CD4-positive, alpha-beta T cell (primary cell): ENCODE results near the gene OR2T3. TPM values are rescaled to one million over a fixed set of nuclear protein-coding genes. Genes with fewer than 3 reads are reported as not detected.
"Not testable (repeated sequence)": the region's sequence is repeated elsewhere in the genome, so short reads cannot be mapped to it uniquely, and the experiment has no call there.

Experiments used
- ATAC-seq: fragments of 200-7000 bp; cut with Tn5 transposase; one replicate; pipeline ENCODE4 v1.10.0; 2022; ENCODE audit warnings: mild to moderate bottlenecking; ENCODE audit not compliant: poor library complexity
- CTCF ChIA-PET: fragments of 350-600 bp; sonication (Branson Sonifier 250); formaldehyde crosslinking; loops from one replicate; lab custom pipeline; 2021; ENCODE audit warnings: antibody characterized with exemption, inconsistent platforms; lab: Charles Lee
- POLR2A ChIA-PET: fragments of 350-600 bp; sonication (Branson Sonifier 250); formaldehyde crosslinking; loops from one replicate; lab custom pipeline; 2021; ENCODE audit warnings: antibody characterized with exemption, inconsistent platforms; lab: Charles Lee
- DNase-seq, 14 experiments: peaks; one replicate each; pipeline ENCODE4 v3.0.0-alpha.2; 2013 to 2020; ENCODE audit warnings: mixed read lengths in 2 of 14
- H3K27ac ChIP-seq, 2 donors: one replicate each; pipeline versions ENCODE4 v1.5.1 to v1.7.0; 2013; ENCODE audit warnings: low read length in 2 of 2, low read depth in 1 of 2, mild to moderate bottlenecking in 1 of 2
- H3K27me3 ChIP-seq, 2 experiments: 1 replicate in 1 of 2; 2 replicates in 1 of 2; pipeline versions ENCODE4 v1.6.1 to v1.7.0; 2013; ENCODE audit warnings: low read length in 2 of 2, control low read depth in 1 of 2, mild to moderate bottlenecking in 1 of 2, moderate library complexity in 1 of 2; ENCODE audit not compliant: insufficient read depth in 2 of 2, control insufficient read depth in 1 of 2
- H3K36me3 ChIP-seq: one replicate; pipeline ENCODE4 v1.6.1; 2013; ENCODE audit warnings: low read length, control low read depth; ENCODE audit not compliant: insufficient read depth
- H3K4me1 ChIP-seq: one replicate; pipeline ENCODE4 v1.6.1; 2013; ENCODE audit warnings: low read length, control low read depth; ENCODE audit not compliant: insufficient read depth
- H3K4me3 ChIP-seq: one replicate; pipeline ENCODE4 v1.5.1; 2013; ENCODE audit warnings: mild to moderate bottlenecking, low read length, moderate library complexity
- H3K9me3 ChIP-seq, 2 experiments: 1 replicate in 1 of 2; 2 replicates in 1 of 2; pipeline versions ENCODE4 v1.6.1 to v1.7.0; 2013; ENCODE audit warnings: low read length in 2 of 2, mild to moderate bottlenecking in 2 of 2, control low read depth in 1 of 2, moderate library complexity in 1 of 2; ENCODE audit not compliant: control insufficient read depth in 1 of 2, insufficient read depth in 1 of 2
- H3K27ac Mint-ChIP-seq: one replicate; pipeline ENCODE4 v1.8.0; 2020; ENCODE audit warnings: mixed read lengths
- H3K27me3 Mint-ChIP-seq: one replicate; pipeline ENCODE4 v1.8.0; 2021; ENCODE audit warnings: mixed read lengths
- H3K36me3 Mint-ChIP-seq: one replicate; pipeline ENCODE4 v1.8.0; 2021; ENCODE audit warnings: low read depth, mixed read lengths
- H3K4me1 Mint-ChIP-seq: one replicate; pipeline ENCODE4 v1.8.0; 2021; ENCODE audit warnings: low read depth, mixed read lengths
- H3K4me3 Mint-ChIP-seq: one replicate; pipeline ENCODE4 v1.8.0; 2020; ENCODE audit warnings: mild to moderate bottlenecking, mixed read lengths
- H3K9me3 Mint-ChIP-seq: one replicate; pipeline ENCODE4 v1.8.0; 2020; ENCODE audit warnings: mixed read lengths
- intact Hi-C, 2 experiments: fragments of 100-400 bp; cut with DNase I in 1 of 2; cut with micrococcal nuclease in 1 of 2; formaldehyde crosslinking; loops; one replicate each; pipeline versions ENCODE4 v1.15.1 to v1.9.0; 2023 to 2025; cut with DNase I, micrococcal nuclease
- total RNA-seq, 174 experiments: library from RNA in 2 of 174; stranded (reverse) in 2 of 174; gene quantifications; one replicate each; pipeline ENCODE4 v1.2.3 and lab custom pipeline; 2021 to 2026
- TF ChIP-seq, protein P1 (sequence below): fragments of 200-600 bp; IDR thresholded peaks from one replicate; pipeline ENCODE4 v1.8.0; 2022; ENCODE audit warnings: antibody characterized with exemption, mild to moderate bottlenecking

OR2T3 gene
- total RNA-seq, 2 experiments from 2014 or later: not detected

DNA sequence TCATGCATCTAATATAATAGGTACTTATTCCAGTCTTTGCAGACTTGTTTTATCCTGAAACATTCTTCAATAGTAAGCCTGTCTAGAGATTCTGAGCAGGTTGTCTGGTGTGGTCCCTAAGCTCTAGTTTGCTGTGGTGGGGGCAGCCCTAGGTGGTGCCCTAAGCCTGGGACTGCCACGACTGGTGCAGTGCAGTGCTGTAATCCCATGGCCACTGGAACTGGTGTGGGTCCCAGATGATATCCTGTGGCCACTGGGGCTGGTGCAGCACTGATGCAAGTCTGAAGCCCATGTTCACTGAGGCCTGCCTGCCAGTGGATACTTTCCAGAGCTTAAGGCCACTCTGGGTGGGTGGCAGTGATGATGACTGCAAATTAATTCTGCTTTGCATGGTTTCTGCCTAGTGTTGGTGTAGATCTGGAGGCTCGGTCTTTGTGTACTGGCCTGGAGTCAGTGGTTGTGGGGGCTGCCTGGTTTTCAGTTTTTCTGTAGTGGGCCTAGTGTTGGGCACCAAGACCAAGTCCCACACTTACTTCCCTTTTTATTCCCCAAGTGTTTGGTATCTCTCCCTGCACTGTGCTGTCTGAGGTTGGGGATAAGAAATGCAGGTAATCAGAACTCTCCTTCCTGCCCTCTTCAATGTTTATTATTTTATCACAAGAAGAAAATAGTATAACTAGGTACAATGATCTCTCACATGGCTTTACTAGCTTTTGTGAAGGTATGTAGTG is 27.3 kb downstream of the OR2T3 start:
- POLR2A ChIA-PET, H3K4me3 Mint-ChIP-seq, H3K36me3 ChIP-seq, H3K36me3 Mint-ChIP-seq, DNase-seq, H3K4me1 Mint-ChIP-seq, H3K4me3 ChIP-seq, H3K27me3 Mint-ChIP-seq, ATAC-seq, H3K27ac Mint-ChIP-seq, H3K27me3 ChIP-seq, H3K9me3 ChIP-seq, H3K27ac ChIP-seq, CTCF ChIA-PET, H3K4me1 ChIP-seq, H3K9me3 Mint-ChIP-seq, intact Hi-C loops: not testable (repeated sequence)

DNA sequence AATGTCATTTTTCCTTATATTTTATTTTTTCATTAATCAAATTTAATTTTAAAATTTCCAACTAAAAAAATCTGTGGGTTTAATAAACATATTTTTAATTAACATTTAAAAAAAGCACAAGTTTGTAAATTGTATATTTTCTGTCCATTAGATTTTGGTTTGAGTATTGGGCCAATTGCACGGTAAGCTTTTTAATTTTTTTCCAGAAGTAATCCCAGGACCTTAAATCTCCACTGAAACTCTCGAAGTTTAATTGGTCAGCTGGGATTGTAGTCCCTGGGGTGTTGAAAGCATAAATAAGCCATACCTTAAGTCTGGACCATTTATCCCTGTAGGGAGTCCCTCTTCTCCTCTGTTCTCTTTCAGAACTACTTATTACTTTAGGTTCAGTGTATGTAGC is 34.6 kb downstream of the OR2T3 start, which contains the start of gene OR2G6:
Gene OR2G6, plus strand, starts transcription at position 301 of the 400 bp plus-strand sequence. CDS start 13,574 bp downstream, outside the sequence.
- H3K36me3 ChIP-seq, H3K4me3 ChIP-seq, H3K27ac ChIP-seq, ATAC-seq, H3K9me3 Mint-ChIP-seq, H3K4me3 Mint-ChIP-seq, H3K27me3 Mint-ChIP-seq, POLR2A ChIA-PET, DNase-seq, H3K4me1 ChIP-seq, CTCF ChIA-PET, H3K9me3 ChIP-seq, H3K27ac Mint-ChIP-seq, H3K27me3 ChIP-seq, H3K4me1 Mint-ChIP-seq, H3K36me3 Mint-ChIP-seq, intact Hi-C loops: not testable (repeated sequence)

DNA sequence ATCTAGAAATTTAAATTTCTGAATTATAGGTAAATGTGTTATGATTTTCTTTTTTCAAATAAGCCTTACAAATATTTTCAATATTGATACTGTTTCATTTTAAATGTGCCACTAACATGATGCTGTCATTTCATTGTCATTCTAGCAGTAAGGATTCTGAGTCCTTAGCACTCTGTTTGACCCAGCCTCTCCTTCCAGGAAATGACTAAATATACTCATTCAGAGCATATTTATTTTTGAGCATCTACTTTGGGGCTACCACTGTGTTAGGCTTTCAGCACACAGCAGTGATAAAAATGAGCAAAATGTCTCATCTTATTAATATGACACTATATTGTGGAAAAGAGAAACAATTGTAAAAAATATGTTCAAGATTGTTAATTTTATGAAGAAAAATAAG is 37.1 kb downstream of the OR2T3 start:
- POLR2A ChIA-PET, H3K27me3 ChIP-seq, H3K36me3 Mint-ChIP-seq, H3K27me3 Mint-ChIP-seq, H3K27ac ChIP-seq, H3K9me3 Mint-ChIP-seq, DNase-seq, H3K4me3 Mint-ChIP-seq, intact Hi-C loops, H3K36me3 ChIP-seq, H3K9me3 ChIP-seq, H3K4me1 Mint-ChIP-seq, ATAC-seq, CTCF ChIA-PET, H3K27ac Mint-ChIP-seq, H3K4me3 ChIP-seq, H3K4me1 ChIP-seq: not testable (repeated sequence)

DNA sequence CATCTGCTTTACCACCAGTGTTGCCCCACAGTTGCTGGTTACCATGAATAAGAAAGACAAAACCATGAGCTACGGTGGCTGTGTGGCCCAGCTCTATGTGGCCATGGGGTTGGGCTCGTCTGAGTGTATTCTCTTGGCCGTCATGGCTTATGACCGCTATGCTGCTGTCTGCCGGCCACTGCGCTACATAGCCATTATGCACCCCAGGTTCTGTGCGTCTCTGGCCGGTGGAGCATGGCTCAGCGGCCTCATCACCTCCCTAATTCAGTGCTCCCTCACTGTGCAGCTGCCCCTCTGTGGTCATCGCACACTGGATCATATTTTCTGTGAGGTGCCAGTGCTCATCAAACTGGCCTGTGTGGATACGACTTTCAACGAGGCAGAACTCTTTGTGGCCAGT is 48.7 kb downstream of the OR2T3 start:
- POLR2A ChIA-PET: no interaction called here
- intact Hi-C loops: loop anchor here in 1 of 2 experiments (10.0 kb wide), 1 partner anchor 73 kb away; the partner anchor contains the start of gene OR2T10

More for the DNA sequence above, 48.7 kb downstream of the OR2T3 start:
- H3K4me1 Mint-ChIP-seq: no peaks in the 10 kb centered on the region
- Histone ChIP-seq H3K36me3 (no peaks in the 10 kb centered on the region), H3K27me3 (peaks cover 0 to 2% of the 10 kb centered on the region in 2 experiments), H3K27ac (no peak overlapping the region), H3K9me3 (peaks cover 0 to 6% of the 10 kb centered on the region in 2 experiments), H3K4me1 (no peaks in the 10 kb centered on the region), H3K4me3 (no peak overlapping the region)
- H3K9me3 Mint-ChIP-seq: peaks cover 3% of the 10 kb centered on the region
- ATAC-seq (no peak), DNase-seq (no peak)
- H3K4me3 Mint-ChIP-seq: no peak overlapping the region
- H3K27me3 Mint-ChIP-seq: peaks cover 6% of the 10 kb centered on the region
- TF ChIP-seq, protein P1, sequence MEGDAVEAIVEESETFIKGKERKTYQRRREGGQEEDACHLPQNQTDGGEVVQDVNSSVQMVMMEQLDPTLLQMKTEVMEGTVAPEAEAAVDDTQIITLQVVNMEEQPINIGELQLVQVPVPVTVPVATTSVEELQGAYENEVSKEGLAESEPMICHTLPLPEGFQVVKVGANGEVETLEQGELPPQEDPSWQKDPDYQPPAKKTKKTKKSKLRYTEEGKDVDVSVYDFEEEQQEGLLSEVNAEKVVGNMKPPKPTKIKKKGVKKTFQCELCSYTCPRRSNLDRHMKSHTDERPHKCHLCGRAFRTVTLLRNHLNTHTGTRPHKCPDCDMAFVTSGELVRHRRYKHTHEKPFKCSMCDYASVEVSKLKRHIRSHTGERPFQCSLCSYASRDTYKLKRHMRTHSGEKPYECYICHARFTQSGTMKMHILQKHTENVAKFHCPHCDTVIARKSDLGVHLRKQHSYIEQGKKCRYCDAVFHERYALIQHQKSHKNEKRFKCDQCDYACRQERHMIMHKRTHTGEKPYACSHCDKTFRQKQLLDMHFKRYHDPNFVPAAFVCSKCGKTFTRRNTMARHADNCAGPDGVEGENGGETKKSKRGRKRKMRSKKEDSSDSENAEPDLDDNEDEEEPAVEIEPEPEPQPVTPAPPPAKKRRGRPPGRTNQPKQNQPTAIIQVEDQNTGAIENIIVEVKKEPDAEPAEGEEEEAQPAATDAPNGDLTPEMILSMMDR: no peak
- no peaks in the 10 kb centered on the region for H3K36me3 Mint-ChIP-seq
- no peak overlapping the region for H3K27ac Mint-ChIP-seq
- CTCF ChIA-PET: no interaction called here

Other genes starting within 250 kb of the OR2T3 start
- not detected for gene OR2M4, start 241.9 kb upstream of the OR2T3 start, total RNA-seq
- under 1 TPM in 1 of 2 experiments, not detected in 1; 0.25 TPM for gene OR2T33, start 195.4 kb upstream of the OR2T3 start, total RNA-seq
- gene OR2T12, start 169.9 kb upstream of the OR2T3 start, total RNA-seq: not detected
- gene OR2M7, start 148.8 kb upstream of the OR2T3 start, total RNA-seq: not detected
- not detected for gene OR14C36, start 124.6 kb upstream of the OR2T3 start, total RNA-seq
- not detected for gene OR2T4, start 111.7 kb upstream of the OR2T3 start, total RNA-seq
- gene OR2T6, start 97.6 kb upstream of the OR2T3 start, total RNA-seq: not detected
- not detected for gene OR2T1, start 70.3 kb upstream of the OR2T3 start, total RNA-seq
- gene OR2T2, start 27.7 kb upstream of the OR2T3 start, total RNA-seq: not detected
- gene OR2T5, start 15.2 kb downstream of the OR2T3 start, total RNA-seq: not detected
- not detected for gene OR2G6, start 34.7 kb downstream of the OR2T3 start, total RNA-seq
- gene OR2T29, start 89.4 kb downstream of the OR2T3 start, total RNA-seq: not detected
- not detected for gene OR2T34, start 101.4 kb downstream of the OR2T3 start, total RNA-seq
- gene OR2T10, start 124.3 kb downstream of the OR2T3 start, total RNA-seq: not detected
- not detected for gene OR2T11, start 161.7 kb downstream of the OR2T3 start, total RNA-seq
- not detected for gene OR2T35, start 171.9 kb downstream of the OR2T3 start, total RNA-seq
- not detected for gene OR2T27, start 182.2 kb downstream of the OR2T3 start, total RNA-seq
- not detected for gene OR14I1, start 229.4 kb downstream of the OR2T3 start, total RNA-seq